WTC11 (cell line): ENCODE measurements around the gene C1QTNF8.

ENCODE experiments used
- CBFB ChIP-seq: sonication (generic); formaldehyde crosslinking; IDR thresholded peaks from 2 replicates; pipeline ENCODE4 v1.8.1; 2022; ENCODE audit warnings: mild to moderate bottlenecking, low read depth, missing genetic modification reagents
- CREB1 ChIP-seq: sonication (generic); formaldehyde crosslinking; IDR thresholded peaks from 2 replicates; pipeline ENCODE4 v1.8.0; 2023; ENCODE audit warnings: mild to moderate bottlenecking, missing genetic modification reagents
- JAZF1 ChIP-seq: fragments of 250-450 bp; sonication (Bioruptor Pico); IDR thresholded peaks from 2 replicates; pipeline ENCODE4 v1.9.0; 2021; ENCODE audit warnings: moderate library complexity, mild to moderate bottlenecking, inconsistent platforms
- JUN ChIP-seq: sonication (generic); formaldehyde crosslinking; IDR thresholded peaks from 2 replicates; pipeline ENCODE4 v1.8.0; 2023; ENCODE audit warnings: mild to moderate bottlenecking, missing genetic modification reagents
- TEAD4 ChIP-seq: sonication (generic); formaldehyde crosslinking; IDR thresholded peaks from 2 replicates; pipeline ENCODE4 v1.8.0; 2022; ENCODE audit warnings: mild to moderate bottlenecking, missing genetic modification reagents
- ZNF232 ChIP-seq: sonication (generic); formaldehyde crosslinking; IDR thresholded peaks from 2 replicates; pipeline ENCODE4 v1.8.0; 2022; ENCODE audit warnings: mild to moderate bottlenecking, missing genetic modification reagents
- TF ChIP-seq, protein P1 (sequence below): sonication (generic); formaldehyde crosslinking; IDR thresholded peaks from 2 replicates; pipeline ENCODE4 v1.8.1; 2023; ENCODE audit warnings: mild to moderate bottlenecking, missing genetic modification reagents, moderate library complexity
- TF ChIP-seq, protein P2 (sequence below): sonication (generic); formaldehyde crosslinking; IDR thresholded peaks from 2 replicates; pipeline ENCODE4 v1.8.1; 2023; ENCODE audit warnings: mild to moderate bottlenecking, missing genetic modification reagents, borderline replicate concordance
- TF ChIP-seq, protein P3 (sequence below): sonication (generic); formaldehyde crosslinking; conservative IDR thresholded peaks from 2 replicates; pipeline ENCODE4 v1.8.1; 2022; ENCODE audit warnings: mild to moderate bottlenecking, missing genetic modification reagents
- TF ChIP-seq, protein P4 (sequence below): fragments of 200-600 bp; IDR thresholded peaks from 2 replicates; pipeline ENCODE4 v1.8.0; 2022; ENCODE audit warnings: antibody characterized with exemption
- TF ChIP-seq, protein P5 (sequence below): sonication (generic); formaldehyde crosslinking; IDR thresholded peaks from 2 replicates; pipeline ENCODE4 v1.8.0; 2022; ENCODE audit warnings: mild to moderate bottlenecking, missing genetic modification reagents

DNA sequence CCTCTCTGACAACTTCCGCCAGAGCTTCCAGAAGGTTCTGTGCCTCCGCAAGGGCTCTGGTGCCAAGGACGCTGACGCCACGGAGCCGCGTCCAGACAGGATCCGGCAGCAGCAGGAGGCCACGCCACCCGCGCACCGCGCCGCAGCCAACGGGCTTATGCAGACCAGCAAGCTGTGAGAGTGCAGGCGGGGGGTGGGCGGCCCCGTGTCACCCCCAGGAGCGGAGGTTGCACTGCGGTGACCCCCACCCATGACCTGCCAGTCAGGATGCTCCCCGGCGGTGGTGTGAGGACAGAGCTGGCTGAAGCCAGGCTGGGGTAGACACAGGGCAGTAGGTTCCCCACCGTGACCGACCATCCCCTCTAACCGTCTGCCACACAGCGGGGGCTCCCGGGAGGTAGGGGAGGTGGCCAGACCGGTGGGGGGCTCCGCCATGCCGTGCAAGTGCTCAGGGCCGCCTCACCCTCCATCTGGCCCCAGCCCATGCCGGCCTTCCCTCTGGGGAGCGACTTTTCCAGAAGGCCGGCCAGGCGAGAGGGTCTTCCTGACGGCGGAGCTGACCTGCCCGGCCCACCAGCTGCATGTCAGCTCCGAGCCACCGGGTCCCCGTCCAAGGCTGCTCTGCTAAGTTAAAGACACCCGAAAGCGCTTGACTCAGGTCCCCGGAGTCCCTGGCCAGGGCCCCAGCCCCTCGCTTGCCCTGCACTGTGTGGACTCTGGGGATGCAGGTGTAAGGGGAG, 16.1 kb downstream of the C1QTNF8 start:
- no peak for TF ChIP-seq TEAD4 (CRISPR knock-in tag)
- TF ChIP-seq, protein P1, sequence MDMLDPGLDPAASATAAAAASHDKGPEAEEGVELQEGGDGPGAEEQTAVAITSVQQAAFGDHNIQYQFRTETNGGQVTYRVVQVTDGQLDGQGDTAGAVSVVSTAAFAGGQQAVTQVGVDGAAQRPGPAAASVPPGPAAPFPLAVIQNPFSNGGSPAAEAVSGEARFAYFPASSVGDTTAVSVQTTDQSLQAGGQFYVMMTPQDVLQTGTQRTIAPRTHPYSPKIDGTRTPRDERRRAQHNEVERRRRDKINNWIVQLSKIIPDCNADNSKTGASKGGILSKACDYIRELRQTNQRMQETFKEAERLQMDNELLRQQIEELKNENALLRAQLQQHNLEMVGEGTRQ (CRISPR knock-in tag) = no peak
- TF ChIP-seq, protein P2, sequence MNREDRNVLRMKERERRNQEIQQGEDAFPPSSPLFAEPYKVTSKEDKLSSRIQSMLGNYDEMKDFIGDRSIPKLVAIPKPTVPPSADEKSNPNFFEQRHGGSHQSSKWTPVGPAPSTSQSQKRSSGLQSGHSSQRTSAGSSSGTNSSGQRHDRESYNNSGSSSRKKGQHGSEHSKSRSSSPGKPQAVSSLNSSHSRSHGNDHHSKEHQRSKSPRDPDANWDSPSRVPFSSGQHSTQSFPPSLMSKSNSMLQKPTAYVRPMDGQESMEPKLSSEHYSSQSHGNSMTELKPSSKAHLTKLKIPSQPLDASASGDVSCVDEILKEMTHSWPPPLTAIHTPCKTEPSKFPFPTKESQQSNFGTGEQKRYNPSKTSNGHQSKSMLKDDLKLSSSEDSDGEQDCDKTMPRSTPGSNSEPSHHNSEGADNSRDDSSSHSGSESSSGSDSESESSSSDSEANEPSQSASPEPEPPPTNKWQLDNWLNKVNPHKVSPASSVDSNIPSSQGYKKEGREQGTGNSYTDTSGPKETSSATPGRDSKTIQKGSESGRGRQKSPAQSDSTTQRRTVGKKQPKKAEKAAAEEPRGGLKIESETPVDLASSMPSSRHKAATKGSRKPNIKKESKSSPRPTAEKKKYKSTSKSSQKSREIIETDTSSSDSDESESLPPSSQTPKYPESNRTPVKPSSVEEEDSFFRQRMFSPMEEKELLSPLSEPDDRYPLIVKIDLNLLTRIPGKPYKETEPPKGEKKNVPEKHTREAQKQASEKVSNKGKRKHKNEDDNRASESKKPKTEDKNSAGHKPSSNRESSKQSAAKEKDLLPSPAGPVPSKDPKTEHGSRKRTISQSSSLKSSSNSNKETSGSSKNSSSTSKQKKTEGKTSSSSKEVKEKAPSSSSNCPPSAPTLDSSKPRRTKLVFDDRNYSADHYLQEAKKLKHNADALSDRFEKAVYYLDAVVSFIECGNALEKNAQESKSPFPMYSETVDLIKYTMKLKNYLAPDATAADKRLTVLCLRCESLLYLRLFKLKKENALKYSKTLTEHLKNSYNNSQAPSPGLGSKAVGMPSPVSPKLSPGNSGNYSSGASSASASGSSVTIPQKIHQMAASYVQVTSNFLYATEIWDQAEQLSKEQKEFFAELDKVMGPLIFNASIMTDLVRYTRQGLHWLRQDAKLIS (CRISPR knock-in tag) = no peak
- TF ChIP-seq, protein P3, sequence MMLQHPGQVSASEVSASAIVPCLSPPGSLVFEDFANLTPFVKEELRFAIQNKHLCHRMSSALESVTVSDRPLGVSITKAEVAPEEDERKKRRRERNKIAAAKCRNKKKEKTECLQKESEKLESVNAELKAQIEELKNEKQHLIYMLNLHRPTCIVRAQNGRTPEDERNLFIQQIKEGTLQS (CRISPR knock-in tag) = no peak
- TF ChIP-seq, protein P4, sequence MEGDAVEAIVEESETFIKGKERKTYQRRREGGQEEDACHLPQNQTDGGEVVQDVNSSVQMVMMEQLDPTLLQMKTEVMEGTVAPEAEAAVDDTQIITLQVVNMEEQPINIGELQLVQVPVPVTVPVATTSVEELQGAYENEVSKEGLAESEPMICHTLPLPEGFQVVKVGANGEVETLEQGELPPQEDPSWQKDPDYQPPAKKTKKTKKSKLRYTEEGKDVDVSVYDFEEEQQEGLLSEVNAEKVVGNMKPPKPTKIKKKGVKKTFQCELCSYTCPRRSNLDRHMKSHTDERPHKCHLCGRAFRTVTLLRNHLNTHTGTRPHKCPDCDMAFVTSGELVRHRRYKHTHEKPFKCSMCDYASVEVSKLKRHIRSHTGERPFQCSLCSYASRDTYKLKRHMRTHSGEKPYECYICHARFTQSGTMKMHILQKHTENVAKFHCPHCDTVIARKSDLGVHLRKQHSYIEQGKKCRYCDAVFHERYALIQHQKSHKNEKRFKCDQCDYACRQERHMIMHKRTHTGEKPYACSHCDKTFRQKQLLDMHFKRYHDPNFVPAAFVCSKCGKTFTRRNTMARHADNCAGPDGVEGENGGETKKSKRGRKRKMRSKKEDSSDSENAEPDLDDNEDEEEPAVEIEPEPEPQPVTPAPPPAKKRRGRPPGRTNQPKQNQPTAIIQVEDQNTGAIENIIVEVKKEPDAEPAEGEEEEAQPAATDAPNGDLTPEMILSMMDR = no peak
- no peak for TF ChIP-seq CBFB (CRISPR knock-in tag)
- no peak for TF ChIP-seq JUN (CRISPR knock-in tag)
- no peak for TF ChIP-seq JAZF1 (CRISPR knock-in tag)
- TF ChIP-seq, protein P5, sequence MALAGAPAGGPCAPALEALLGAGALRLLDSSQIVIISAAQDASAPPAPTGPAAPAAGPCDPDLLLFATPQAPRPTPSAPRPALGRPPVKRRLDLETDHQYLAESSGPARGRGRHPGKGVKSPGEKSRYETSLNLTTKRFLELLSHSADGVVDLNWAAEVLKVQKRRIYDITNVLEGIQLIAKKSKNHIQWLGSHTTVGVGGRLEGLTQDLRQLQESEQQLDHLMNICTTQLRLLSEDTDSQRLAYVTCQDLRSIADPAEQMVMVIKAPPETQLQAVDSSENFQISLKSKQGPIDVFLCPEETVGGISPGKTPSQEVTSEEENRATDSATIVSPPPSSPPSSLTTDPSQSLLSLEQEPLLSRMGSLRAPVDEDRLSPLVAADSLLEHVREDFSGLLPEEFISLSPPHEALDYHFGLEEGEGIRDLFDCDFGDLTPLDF (CRISPR knock-in tag) = no peak
- no peak for TF ChIP-seq ZNF232 (CRISPR knock-in tag)
- no peak for TF ChIP-seq CREB1 (CRISPR knock-in tag)
